ENCODE data around the gene LMF1.

- TF ChIP-seq CTCF (IDR thresholded peaks at IDR 0.05) (no peak), POLR2A (IDR thresholded peaks at IDR 0.05) (no peak), EP300 (IDR thresholded peaks at IDR 0.05) (no peak), POLR2AphosphoS5 (IDR thresholded peaks at IDR 0.05) (no peak)
Measured at GRCh38 chr16:934178-934577, 36.6 kb downstream of the LMF1 start.

Data from upper lobe of left lung (tissue), 4 donors.